H9 (cell line): ENCODE measurements around the gene ETNPPL. TPM values are rescaled to one million over a fixed set of nuclear protein-coding genes. Genes with fewer than 3 reads are reported as not detected.

ENCODE experiments used
- DNase-seq: peaks from one replicate; pipeline ENCODE4 v3.0.0-alpha.2; 2017
- H2AFZ ChIP-seq: one replicate; pipeline ENCODE4 v1.6.1; 2013; ENCODE audit warnings: mild to moderate bottlenecking, low read length, control low read depth, moderate library complexity
- H2AK5ac ChIP-seq: 2 replicates; pipeline ENCODE4 v1.6.1; 2013; ENCODE audit warnings: low read length, control low read depth, mixed read lengths; ENCODE audit not compliant: insufficient read length
- H2BK120ac ChIP-seq: one replicate; pipeline ENCODE4 v1.6.1; 2013; ENCODE audit warnings: low read depth, mild to moderate bottlenecking, low read length, control low read depth, inconsistent platforms; ENCODE audit not compliant: poor library complexity, severe bottlenecking
- H2BK12ac ChIP-seq: 2 replicates; pipeline ENCODE4 v1.6.1; 2013; ENCODE audit warnings: low read length, control low read depth, mixed read lengths, low read depth; ENCODE audit not compliant: insufficient read length
- H2BK15ac ChIP-seq: 2 replicates; pipeline ENCODE4 v1.6.1; 2013; ENCODE audit warnings: low read depth, low read length, control low read depth
- H2BK20ac ChIP-seq: one replicate; pipeline ENCODE4 v1.6.1; 2013; ENCODE audit warnings: low read depth, mild to moderate bottlenecking, low read length, control low read depth, inconsistent platforms; ENCODE audit not compliant: poor library complexity, severe bottlenecking
- H2BK5ac ChIP-seq: 2 replicates; pipeline ENCODE4 v1.6.1; 2013; ENCODE audit warnings: low read length, control low read depth, mixed read lengths; ENCODE audit not compliant: insufficient read length
- H3K14ac ChIP-seq: 2 replicates; pipeline ENCODE4 v1.6.1; 2013; ENCODE audit warnings: low read length, control low read depth; ENCODE audit not compliant: insufficient read depth
- H3K18ac ChIP-seq: 2 replicates; pipeline ENCODE4 v1.6.1; 2013; ENCODE audit warnings: low read depth, mild to moderate bottlenecking, mixed read lengths, low read length, control low read depth; ENCODE audit not compliant: insufficient read length
- H3K23ac ChIP-seq: 2 replicates; pipeline ENCODE4 v1.6.1; 2013; ENCODE audit warnings: low read length, control low read depth, mixed read lengths, low read depth; ENCODE audit not compliant: insufficient read length
- H3K23me2 ChIP-seq: 2 replicates; pipeline ENCODE4 v1.6.1; 2013; ENCODE audit warnings: low read depth, mild to moderate bottlenecking, mixed read lengths, low read length, control low read depth; ENCODE audit not compliant: insufficient read length, poor library complexity, severe bottlenecking
- H3K27ac ChIP-seq: 2 replicates; pipeline ENCODE4 v1.5.1; 2013; ENCODE audit warnings: low read length, control low read depth, mixed read lengths, low read depth; ENCODE audit not compliant: insufficient read length
- H3K27me3 ChIP-seq: 2 replicates; pipeline ENCODE4 v1.6.1; 2013; ENCODE audit warnings: low read length, control low read depth, inconsistent platforms; ENCODE audit not compliant: insufficient read depth
- H3K4ac ChIP-seq: 2 replicates; pipeline ENCODE4 v1.6.1; 2013; ENCODE audit warnings: low read depth, mild to moderate bottlenecking, control low read depth, inconsistent platforms, low read length, moderate library complexity
- H3K4me1 ChIP-seq: 2 replicates; pipeline ENCODE4 v1.6.1; 2013; ENCODE audit warnings: low read length, control low read depth, inconsistent platforms; ENCODE audit not compliant: insufficient read depth
- H3K4me2 ChIP-seq: 2 replicates; pipeline ENCODE4 v1.6.1; 2013; ENCODE audit warnings: low read length, control low read depth, mixed read lengths; ENCODE audit not compliant: insufficient read length, insufficient read depth
- H3K56ac ChIP-seq: 2 replicates; pipeline ENCODE4 v1.6.1; 2013; ENCODE audit warnings: low read depth, mild to moderate bottlenecking, mixed read lengths, low read length, control low read depth; ENCODE audit not compliant: insufficient read length
- H3K79me1 ChIP-seq: 2 replicates; pipeline ENCODE4 v1.6.1; 2013; ENCODE audit warnings: low read depth, mild to moderate bottlenecking, moderate library complexity, low read length, control low read depth, inconsistent platforms; ENCODE audit not compliant: insufficient read depth, poor library complexity, severe bottlenecking
- H3K79me2 ChIP-seq: 2 replicates; pipeline ENCODE4 v1.6.1; 2013; ENCODE audit warnings: low read length, control low read depth, inconsistent platforms; ENCODE audit not compliant: insufficient read depth
- H3K9ac ChIP-seq: 2 replicates; pipeline ENCODE4 v1.6.1; 2013; ENCODE audit warnings: low read length, control low read depth, mixed read lengths; ENCODE audit not compliant: insufficient read length; ENCODE audit errors: extremely low read depth
- H3K9me3 ChIP-seq: one replicate; pipeline ENCODE4 v1.6.1; 2013; ENCODE audit warnings: low read depth, low read length, inconsistent platforms; ENCODE audit not compliant: control insufficient read depth
- H3T11ph ChIP-seq: one replicate; pipeline ENCODE4 v1.6.1; 2013; ENCODE audit warnings: mild to moderate bottlenecking, low read length, control low read depth, inconsistent platforms
- H4K20me1 ChIP-seq: one replicate; pipeline ENCODE4 v1.6.1; 2013; ENCODE audit not compliant: control insufficient read depth, insufficient read length, insufficient read depth
- H4K5ac ChIP-seq: 2 replicates; pipeline ENCODE4 v1.6.1; 2013; ENCODE audit warnings: low read depth, mild to moderate bottlenecking, mixed read lengths, low read length, control low read depth; ENCODE audit not compliant: insufficient read length
- H4K8ac ChIP-seq: replicated peaks from 2 replicates; pipeline ENCODE4 v1.6.1; 2013; ENCODE audit warnings: low read length, control low read depth, mixed read lengths, low read depth; ENCODE audit not compliant: insufficient read length
- H4K91ac ChIP-seq: 2 replicates; pipeline ENCODE4 v1.6.1; 2013; ENCODE audit warnings: low read depth, mild to moderate bottlenecking, moderate library complexity, mixed read lengths, low read length, control low read depth; ENCODE audit not compliant: insufficient read length
- H3K27ac Mint-ChIP-seq, 3 experiments: 2 replicates in 2 of 3; 3 replicates in 1 of 3; pipeline ENCODE4 v1.8.0; 2020 to 2021; ENCODE audit warnings: mixed read lengths in 3 of 3, mild to moderate bottlenecking in 1 of 3, moderate library complexity in 1 of 3
- H3K27me3 Mint-ChIP-seq: 2 replicates; pipeline ENCODE4 v1.8.0; 2021; ENCODE audit warnings: low read depth, mild to moderate bottlenecking, moderate library complexity, mixed read lengths
- H3K36me3 Mint-ChIP-seq, 3 experiments: 2 replicates in 2 of 3; 3 replicates in 1 of 3; pipeline ENCODE4 v1.8.0; 2020 to 2021; ENCODE audit warnings: low read depth in 3 of 3, mixed read lengths in 3 of 3; ENCODE audit not compliant: insufficient read depth in 1 of 3
- H3K4me1 Mint-ChIP-seq, 2 experiments: 2 replicates each; pipeline ENCODE4 v1.8.0; 2020; ENCODE audit warnings: mixed read lengths in 2 of 2
- H3K4me3 Mint-ChIP-seq, 2 experiments: 2 replicates in 1 of 2; 3 replicates in 1 of 2; pipeline ENCODE4 v1.8.0; 2020 to 2021; ENCODE audit warnings: mild to moderate bottlenecking in 2 of 2, mixed read lengths in 2 of 2, moderate library complexity in 1 of 2
- H3K9me3 Mint-ChIP-seq, 2 experiments: 2 replicates in 1 of 2; 3 replicates in 1 of 2; pipeline ENCODE4 v1.8.0; 2020; ENCODE audit warnings: mild to moderate bottlenecking in 2 of 2, mixed read lengths in 2 of 2, moderate library complexity in 1 of 2
- CTCF ChIP-seq: fragments of 200-600 bp; sonication (generic); conservative IDR thresholded peaks from 3 replicates; pipeline ENCODE4 v1.8.0; 2021; ENCODE audit warnings: antibody characterized with exemption, mild to moderate bottlenecking
- WGBS: extraction: QIAGEN DNeasy Blood & Tissue Kit; methylation state at CpG from one replicate; pipeline ENCODE4 v1.1.7; 2013; ENCODE audit warnings: missing lambda C conversion rate, low lambda C conversion rate, mixed read lengths; ENCODE audit not compliant: insufficient read length; ENCODE audit errors: extremely low coverage; 5-methylcytosine and 5-hydroxymethylcytosine counted together
- total RNA-seq: library from RNA; stranded (reverse); gene quantifications from 2 replicates; pipeline ENCODE4 v1.2.1, GENCODE V29; 2021

ETNPPL gene
- total RNA-seq, 1 experiment from 2014 or later: 1.3 TPM

- no peak for DNase-seq
- H4K5ac ChIP-seq: no peak overlapping the region
- no peak overlapping the region for H2BK20ac ChIP-seq
- no peaks in the 10 kb centered on the region; the same call in 1 of the 2 replicates for H3K4me1 ChIP-seq
- no peak overlapping the region for H3K56ac ChIP-seq
- no peaks in the 10 kb centered on the region for H3K79me1 ChIP-seq
- Mint-ChIP-seq H3K27me3 (no peaks in the 10 kb centered on the region), H3K9me3 (no peaks in the 10 kb centered on the region; a peak in 1 of 5 replicates), H3K4me1 (peaks cover 0 to 6% of the 10 kb centered on the region in 2 experiments; a peak in 2 of 4 replicates), H3K4me3 (no peak overlapping the region), H3K27ac (no peak overlapping the region), H3K36me3 (no peaks in the 10 kb centered on the region)
- H2BK5ac ChIP-seq: no peak overlapping the region
- H3K23ac ChIP-seq: no peak overlapping the region
- no peak overlapping the region for H3T11ph ChIP-seq
- H4K20me1 ChIP-seq: no peaks in the 10 kb centered on the region
- no peak overlapping the region for H4K8ac ChIP-seq
- H2BK12ac ChIP-seq: no peak overlapping the region
- no peak overlapping the region for H4K91ac ChIP-seq
- H3K23me2 ChIP-seq: no peaks in the 10 kb centered on the region
- no peak overlapping the region for H3K27ac ChIP-seq
- H3K18ac ChIP-seq: no peak overlapping the region
- no peak overlapping the region for H2BK120ac ChIP-seq
- no peaks in the 10 kb centered on the region for H3K79me2 ChIP-seq
- H3K4me2 ChIP-seq: no peak overlapping the region
- H2BK15ac ChIP-seq: no peak overlapping the region
- no peaks in the 10 kb centered on the region for H3K27me3 ChIP-seq
- no CpG with 5 or more reads among the region's 2 CpGs for whole genome bisulfite sequencing
- TF ChIP-seq CTCF: no peak
- H2AFZ ChIP-seq: no peak overlapping the region
- H3K9ac ChIP-seq: no peak overlapping the region
- no peak overlapping the region for H3K14ac ChIP-seq
- H2AK5ac ChIP-seq: no peak overlapping the region
- no peaks in the 10 kb centered on the region for H3K9me3 ChIP-seq
- no peak overlapping the region for H3K4ac ChIP-seq
Measured at GRCh38 chr4:108738003-108738706, 24.7 kb downstream of the ETNPPL start.
